HG02571 (cell line): ENCODE results near the gene INAFM1.

ENCODE experiments used
- ATAC-seq: cut with Tn5 transposase; IDR thresholded peaks from one replicate; pipeline ENCODE4 v1.9.1; 2021; ENCODE audit warnings: mild to moderate bottlenecking, moderate library complexity; ENCODE audit not compliant: unreplicated experiment

Gene INAFM1

DNA sequence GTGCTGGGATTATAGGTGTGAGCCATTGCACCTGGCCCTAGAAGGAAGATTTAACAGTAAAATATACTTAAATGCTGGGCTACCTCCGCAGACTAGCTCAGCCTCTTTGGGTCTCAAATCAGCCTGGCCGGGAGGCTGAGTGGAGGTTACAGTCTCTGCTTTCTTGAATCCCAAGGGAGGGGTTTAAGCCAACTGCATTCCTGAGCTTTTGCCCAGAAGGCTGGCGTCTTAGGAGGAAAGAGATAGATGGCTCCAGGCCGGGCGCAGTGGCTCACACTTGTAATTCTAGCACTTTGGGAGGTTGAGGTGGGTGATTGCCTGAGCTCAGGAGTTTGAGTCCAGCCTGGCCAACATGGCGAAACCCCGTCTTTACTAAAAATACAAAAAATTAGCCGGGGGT is 34.4 kb downstream of the INAFM1 start:
- ATAC-seq, result no peak

DNA sequence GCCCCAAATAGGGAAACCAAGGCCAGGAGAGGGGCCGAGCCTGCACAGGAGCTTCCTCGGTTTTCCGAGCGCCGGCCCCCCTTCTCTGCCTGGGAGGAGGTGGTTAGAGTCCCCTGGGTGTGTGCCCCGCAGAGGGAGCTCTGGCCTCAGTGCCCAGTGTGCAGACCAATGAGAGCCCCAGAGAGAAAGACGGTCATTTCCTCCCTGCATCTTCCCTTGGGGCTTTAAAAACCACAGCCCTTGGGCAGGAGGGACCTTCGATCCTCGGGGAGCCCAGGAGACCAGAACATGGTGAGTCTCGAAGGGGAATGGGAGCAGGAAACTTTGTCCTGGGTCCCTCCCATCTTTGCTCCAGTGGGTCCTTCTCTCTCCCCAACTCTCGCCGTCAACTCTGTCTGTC is 34.9 kb downstream of the INAFM1 start, which contains the start of gene C5AR1:
C5AR1 (plus strand) TSS at position 254 of the 400 bp plus-strand sequence; CDS start at position 289, 35 bp downstream.
- no peak for ATAC-seq

- ATAC-seq, result no peak
Measured at GRCh38 chr19:47310323-47310722, 35.6 kb downstream of the INAFM1 start.

GRCh38 chr19:47310819-47311218 is 36.1 kb downstream of the INAFM1 start:
- ATAC-seq, result no peak

DNA sequence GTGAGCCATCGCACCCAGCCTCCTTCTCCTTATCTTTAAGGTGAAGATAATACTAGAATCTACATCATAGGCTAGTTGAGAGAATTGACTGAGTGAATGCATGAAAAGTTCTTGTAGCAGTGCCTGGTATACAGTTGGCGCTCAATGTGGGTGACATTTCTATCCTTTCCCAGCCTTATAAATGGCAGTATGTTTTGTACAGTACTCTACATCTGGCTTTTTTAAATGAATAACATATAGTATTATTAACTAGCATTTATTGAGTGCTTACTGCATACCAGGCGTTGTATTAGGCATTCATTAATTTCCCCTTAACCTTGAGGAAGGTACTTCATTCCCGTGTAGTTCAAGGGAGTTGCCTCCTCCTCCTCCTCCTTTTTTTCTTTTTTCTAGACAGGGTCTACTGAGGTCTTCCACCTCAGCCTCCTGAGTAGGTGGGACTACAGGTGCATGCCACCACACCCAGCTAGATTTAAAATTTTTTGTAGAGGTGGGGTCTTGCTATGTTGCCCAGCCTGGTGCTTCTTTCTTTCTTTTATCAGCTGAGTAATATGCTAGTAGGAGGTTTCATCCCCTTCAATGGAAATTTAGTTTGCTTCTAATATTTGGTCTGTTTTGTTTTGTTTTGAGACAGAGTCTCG is 37.8 kb downstream of the INAFM1 start:
- ATAC-seq, result no peak

- no peak for ATAC-seq
Measured at GRCh38 chr19:47313754-47314295, 39.1 kb downstream of the INAFM1 start.

GRCh38 chr19:47315125-47315821 is 40.6 kb downstream of the INAFM1 start:
- ATAC-seq, result no peak

DNA sequence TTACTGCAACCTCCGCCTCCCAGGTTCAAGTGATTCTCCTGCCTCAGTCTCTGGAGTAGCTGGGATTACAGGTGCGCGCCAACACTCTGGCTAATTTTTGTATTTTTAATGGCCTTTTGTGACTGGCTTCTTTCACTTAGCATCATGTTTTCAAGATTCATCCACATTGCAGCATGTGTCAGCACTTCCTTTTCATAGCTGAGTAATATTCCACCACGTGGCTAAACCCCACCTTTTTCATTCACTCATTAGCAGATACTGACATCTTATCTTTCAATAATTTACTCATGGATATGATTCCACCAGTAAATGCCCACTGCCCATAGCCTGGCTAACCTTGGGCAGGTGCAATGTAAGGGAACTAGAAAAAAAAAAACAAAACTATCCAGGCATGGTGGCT is 41.8 kb downstream of the INAFM1 start:
- no peak for ATAC-seq

- no peak for ATAC-seq
Measured at GRCh38 chr19:47319923-47320871, 45.5 kb downstream of the INAFM1 start.

GRCh38 chr19:47321630-47322029 is 46.9 kb downstream of the INAFM1 start:
- ATAC-seq, result no peak

- ATAC-seq, result no peak
Measured at GRCh38 chr19:47322058-47322457, 47.4 kb downstream of the INAFM1 start.

- ATAC-seq, result no peak
Measured at GRCh38 chr19:47323409-47323808, 48.7 kb downstream of the INAFM1 start.

DNA sequence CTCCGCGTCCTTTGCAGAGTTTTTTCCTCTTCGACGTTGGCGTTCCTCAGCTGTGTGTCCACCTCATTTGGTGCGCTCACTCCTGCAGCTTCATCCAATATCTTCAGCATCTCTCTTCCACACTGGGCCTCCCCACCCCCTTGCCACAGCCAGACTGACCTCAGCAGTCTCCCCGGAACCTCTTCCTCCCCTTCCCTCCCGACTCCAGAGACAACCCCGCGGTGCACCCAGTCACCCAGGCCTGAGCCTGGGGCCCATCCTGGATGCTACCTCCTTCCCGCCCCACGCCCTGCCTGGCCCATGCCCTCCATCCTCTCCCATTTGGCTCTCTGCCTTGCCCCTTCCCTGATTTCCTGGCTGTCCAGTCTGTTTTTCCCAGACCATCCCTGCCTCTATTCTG is 49.2 kb downstream of the INAFM1 start:
- ATAC-seq, result no peak

DNA sequence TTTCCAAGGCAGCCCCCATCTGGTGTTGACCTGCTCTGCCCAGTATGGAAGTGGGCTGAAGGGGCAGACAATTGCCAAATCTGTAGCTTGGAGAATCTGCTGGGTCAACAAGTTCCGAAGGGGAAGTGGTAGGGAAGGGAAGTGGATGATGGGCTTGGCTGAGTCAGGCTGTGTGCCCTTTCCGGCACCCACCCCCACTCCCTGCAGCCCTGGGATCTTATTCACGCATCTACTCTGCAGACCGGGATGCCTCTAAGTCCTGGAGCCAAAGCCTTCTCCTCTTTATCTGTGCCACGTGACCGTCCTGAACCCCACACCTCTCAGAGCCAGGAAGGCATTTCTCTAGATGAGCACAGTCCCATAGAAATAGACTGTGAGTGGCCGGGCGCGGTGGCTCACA is 49.8 kb downstream of the INAFM1 start:
- ATAC-seq, result no peak
